Spleen (tissue), 7 donors: ENCODE data around the gene CDK2AP2.

Source experiments
- POLR2A ChIP-seq, 3 donors: fragments of 450-650 bp; IDR thresholded peaks; one replicate each; pipeline ENCODE4 v1.5.1; 2017; ENCODE audit warnings: antibody characterized with exemption in 3 of 3, mild to moderate bottlenecking in 1 of 3
- POLR2AphosphoS5 ChIP-seq, 3 donors: sonication (generic); formaldehyde crosslinking; IDR thresholded peaks; one replicate each; pipeline ENCODE4 v1.5.1; 2017; ENCODE audit warnings: antibody characterized with exemption in 3 of 3
- TF ChIP-seq, protein P1 (sequence below), 11 experiments: fragments of 200-600 bp in 7 of 11; fragments of 450-650 bp in 4 of 11; sonication (generic) in 4 of 11; IDR thresholded peaks in 8 of 11; conservative IDR thresholded peaks in 3 of 11; 1 replicate in 7 of 11; 2 replicates in 4 of 11; pipeline versions ENCODE4 v1.4.0 to v1.8.0; 2016 to 2021; ENCODE audit warnings: antibody characterized with exemption in 11 of 11, inconsistent platforms in 4 of 11, mild to moderate bottlenecking in 1 of 11
- donor health status: DM: no; HTN: no; CAD: no; lungs with moderate emphysema.
- donor health status: DM: no; HTN: no; CAD: no.
- donor health status: DM: no; HTN: no; CAD: no.

DNA sequence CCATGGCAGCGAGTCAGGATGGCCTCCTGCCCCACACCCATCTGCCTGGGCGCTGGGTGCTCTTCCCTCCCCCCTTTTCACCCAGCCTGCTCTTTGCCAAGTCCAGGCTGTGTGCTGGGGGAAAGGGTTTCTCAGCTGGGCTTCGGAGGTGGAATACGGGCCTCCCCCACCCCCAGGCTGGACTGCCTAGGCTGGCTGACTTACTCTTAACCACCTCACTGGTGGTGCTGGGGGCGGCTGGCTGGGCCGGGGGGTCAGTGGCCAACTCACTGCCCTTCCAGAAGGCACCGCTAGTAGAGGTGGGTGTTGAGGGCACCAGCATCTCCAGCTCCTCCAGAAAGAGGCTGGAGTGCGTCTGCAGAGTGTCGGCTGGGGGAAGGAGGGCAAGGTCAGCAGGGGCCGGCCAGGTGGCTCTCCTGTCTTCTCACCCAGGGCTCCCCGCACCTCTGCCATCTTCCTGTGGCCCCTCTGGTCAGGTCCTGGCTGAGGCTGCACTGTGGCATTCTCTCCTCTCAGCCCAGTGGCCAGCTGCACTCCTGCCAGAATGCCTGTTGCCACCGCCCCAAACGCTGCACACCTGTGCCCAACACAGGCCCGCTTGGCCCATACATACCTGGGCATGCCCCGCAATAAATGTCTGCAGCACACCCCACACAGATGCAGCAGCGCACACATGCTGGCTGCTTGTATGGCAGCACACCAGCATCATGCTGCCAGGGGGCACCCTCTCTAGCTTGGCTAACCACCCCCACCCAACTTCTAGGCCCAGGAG is 12.5 kb downstream of the CDK2AP2 start:
- TF ChIP-seq POLR2A (IDR thresholded peaks at IDR 0.05) (no peak), POLR2AphosphoS5 (IDR thresholded peaks at IDR 0.05) (peak in 2 of 3 donors; percentile 21 to 42)
- TF ChIP-seq, protein P1, sequence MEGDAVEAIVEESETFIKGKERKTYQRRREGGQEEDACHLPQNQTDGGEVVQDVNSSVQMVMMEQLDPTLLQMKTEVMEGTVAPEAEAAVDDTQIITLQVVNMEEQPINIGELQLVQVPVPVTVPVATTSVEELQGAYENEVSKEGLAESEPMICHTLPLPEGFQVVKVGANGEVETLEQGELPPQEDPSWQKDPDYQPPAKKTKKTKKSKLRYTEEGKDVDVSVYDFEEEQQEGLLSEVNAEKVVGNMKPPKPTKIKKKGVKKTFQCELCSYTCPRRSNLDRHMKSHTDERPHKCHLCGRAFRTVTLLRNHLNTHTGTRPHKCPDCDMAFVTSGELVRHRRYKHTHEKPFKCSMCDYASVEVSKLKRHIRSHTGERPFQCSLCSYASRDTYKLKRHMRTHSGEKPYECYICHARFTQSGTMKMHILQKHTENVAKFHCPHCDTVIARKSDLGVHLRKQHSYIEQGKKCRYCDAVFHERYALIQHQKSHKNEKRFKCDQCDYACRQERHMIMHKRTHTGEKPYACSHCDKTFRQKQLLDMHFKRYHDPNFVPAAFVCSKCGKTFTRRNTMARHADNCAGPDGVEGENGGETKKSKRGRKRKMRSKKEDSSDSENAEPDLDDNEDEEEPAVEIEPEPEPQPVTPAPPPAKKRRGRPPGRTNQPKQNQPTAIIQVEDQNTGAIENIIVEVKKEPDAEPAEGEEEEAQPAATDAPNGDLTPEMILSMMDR (IDR thresholded peaks at IDR 0.05 in 8 of 11, conservative IDR thresholded peaks at IDR 0.05 in 3 of 11) = no peak
